Endothelial cell (in vitro differentiated cells): ENCODE data around the gene ECHS1. TPM values are rescaled to one million over a fixed set of nuclear protein-coding genes. Genes with fewer than 3 reads are reported as not detected.

ENCODE experiments used
- DNase-seq: peaks from one replicate; pipeline ENCODE4 v3.0.0; 2021; ENCODE audit warnings: low spot score
- H3K27ac Mint-ChIP-seq: one replicate; pipeline ENCODE4 v1.8.0; 2021; ENCODE audit warnings: mixed read lengths, inconsistent platforms; ENCODE audit not compliant: unreplicated experiment
- H3K27me3 Mint-ChIP-seq: one replicate; pipeline ENCODE4 v1.8.0; 2021; ENCODE audit warnings: mild to moderate bottlenecking, moderate library complexity, mixed read lengths, inconsistent platforms; ENCODE audit not compliant: unreplicated experiment
- H3K36me3 Mint-ChIP-seq: one replicate; pipeline ENCODE4 v1.8.0; 2021; ENCODE audit warnings: mild to moderate bottlenecking, low read depth, mixed read lengths, inconsistent platforms; ENCODE audit not compliant: unreplicated experiment
- H3K4me1 Mint-ChIP-seq: one replicate; pipeline ENCODE4 v1.8.0; 2021; ENCODE audit warnings: mild to moderate bottlenecking, mixed read lengths, inconsistent platforms; ENCODE audit not compliant: unreplicated experiment
- H3K4me3 Mint-ChIP-seq: one replicate; pipeline ENCODE4 v1.8.0; 2021; ENCODE audit warnings: mild to moderate bottlenecking, mixed read lengths, inconsistent platforms; ENCODE audit not compliant: unreplicated experiment
- H3K9me3 Mint-ChIP-seq: one replicate; pipeline ENCODE4 v1.8.0; 2021; ENCODE audit warnings: mixed read lengths, inconsistent platforms; ENCODE audit not compliant: unreplicated experiment
- CTCF ChIP-seq: fragments of 200-600 bp; sonication (generic); IDR thresholded peaks from one replicate; pipeline ENCODE4 v1.5.0; 2021; ENCODE audit warnings: antibody characterized with exemption; ENCODE audit not compliant: unreplicated experiment
- microRNA-seq: library from miRNA; unstranded; fragments of <30 nt; microRNA quantifications from one replicate; pipeline ENCODE4, GENCODE V29; 2020; ENCODE audit not compliant: unreplicated experiment
- total RNA-seq: library from RNA; stranded (reverse); fragmentation: NEBNext Ultra II Directional; extraction: Animal tissue kit (Norgen Biotek cat#: 25700); gene quantifications from one replicate; pipeline ENCODE4 v1.2.1, GENCODE V29; 2021; ENCODE audit not compliant: unreplicated experiment

The ECHS1 gene
- total RNA-seq, 1 donor from 2014 or later = 69.6 TPM

GRCh38 chr10:133313192-133313591 lies 60.0 kb downstream of the ECHS1 start:
- no peak for TF ChIP-seq CTCF
- H3K4me3 Mint-ChIP-seq = no peak overlapping the region
- H3K4me1 Mint-ChIP-seq = peaks cover 1% of the 10 kb centered on the region
- H3K27me3 Mint-ChIP-seq = peaks cover 6% of the 10 kb centered on the region
- H3K36me3 Mint-ChIP-seq = peaks cover 5% of the 10 kb centered on the region
- H3K27ac Mint-ChIP-seq = no peak overlapping the region
- DNase-seq = no peak
- H3K9me3 Mint-ChIP-seq = no peaks in the 10 kb centered on the region

- Mint-ChIP-seq H3K27me3 (peaks cover 10% of the 10 kb centered on the region), H3K9me3 (no peaks in the 10 kb centered on the region), H3K4me3 (no peak overlapping the region), H3K36me3 (peaks cover 10% of the 10 kb centered on the region), H3K27ac (no peak overlapping the region), H3K4me1 (peaks cover 5% of the 10 kb centered on the region)
- no peak for DNase-seq
- TF ChIP-seq CTCF = no peak
Measured at GRCh38 chr10:133312769-133313145, 60.4 kb downstream of the ECHS1 start.

Small RNA genes within 50 kb of the gene (microRNA-seq; reads per million reads assigned to microRNA genes)
- 7.7 reads per million, percentile 55 among the genes with 10 or more reads in this experiment for gene MIR3944

Other genes starting within 250 kb of the ECHS1 start
- 1.3 TPM for gene KNDC1, start 213.1 kb downstream of the ECHS1 start, total RNA-seq
- 0.38 TPM for gene UTF1, start 143.1 kb downstream of the ECHS1 start, total RNA-seq
- 0.23 TPM for gene VENTX, start 135.5 kb downstream of the ECHS1 start, total RNA-seq
- gene ADAM8, start 96.5 kb downstream of the ECHS1 start, total RNA-seq = 1.5 TPM
- 50.7 TPM for gene TUBGCP2, start 64.5 kb downstream of the ECHS1 start, total RNA-seq
- 18.6 TPM for gene ZNF511, start 64.4 kb downstream of the ECHS1 start, total RNA-seq
- not detected for gene CALY, start 36.5 kb downstream of the ECHS1 start, total RNA-seq
- gene PRAP1, start 26.0 kb downstream of the ECHS1 start, total RNA-seq = not detected
- 8.9 TPM for gene FUOM, start 15.3 kb downstream of the ECHS1 start, total RNA-seq
- 6.6 TPM for gene PAOX, start 5.9 kb upstream of the ECHS1 start, total RNA-seq
- 97.3 TPM for gene MTG1, start 20.8 kb upstream of the ECHS1 start, total RNA-seq
- gene SPRN, start 51.3 kb upstream of the ECHS1 start, total RNA-seq = 0.28 TPM
- 0.36 TPM for gene SCART1, start 80.6 kb upstream of the ECHS1 start, total RNA-seq
- 7.7 TPM for gene CYP2E1, start 154.0 kb upstream of the ECHS1 start, total RNA-seq
- 0.26 TPM for gene SYCE1, start 192.2 kb upstream of the ECHS1 start, total RNA-seq